ENCODE data around the gene TFPT.

TFPT gene

DNA sequence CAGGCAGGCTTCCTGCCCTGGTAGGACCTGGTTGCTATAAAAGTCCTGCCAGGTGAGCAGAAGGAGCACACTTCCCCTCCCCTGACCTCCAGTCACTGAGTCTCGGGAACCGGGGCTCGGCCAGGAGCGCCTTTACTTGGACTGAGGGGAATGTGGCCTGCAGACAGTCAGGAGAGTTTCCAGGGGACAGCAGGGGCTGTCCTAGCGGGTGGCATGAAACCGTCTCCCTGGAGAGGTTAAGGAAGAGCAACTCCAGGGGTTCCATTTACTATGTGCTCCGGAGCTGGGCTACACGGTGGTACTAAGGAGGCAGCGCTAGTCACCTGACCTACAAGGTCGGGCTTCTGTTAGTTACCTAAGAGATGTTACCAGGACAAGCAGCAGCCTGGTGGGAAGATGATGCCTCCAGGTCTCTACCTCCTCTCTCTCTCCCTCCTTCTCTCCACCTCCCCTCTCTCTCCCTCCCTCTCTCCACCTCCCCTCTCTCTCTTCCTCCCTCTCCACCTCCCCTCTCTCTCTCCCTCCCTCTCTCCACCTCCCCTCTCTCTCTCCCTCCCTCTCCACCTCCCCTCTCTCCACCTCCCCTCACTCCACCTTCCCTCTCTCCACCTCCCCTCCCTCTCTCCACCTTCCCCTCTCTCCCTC, 18.0 kb upstream of the TFPT start:
- peak overlapping the region; percentile 85 for H3K27ac ChIP-seq
- ChIA-PET CTCF (interaction anchor here (0.6 kb wide), 1 partner anchor 25 kb away, joined by 3 read pairs; no protein-coding TSS in a partner anchor), POLR2A (ENCODE audit: low non-redundant PET) (no interaction called here)
- TF ChIP-seq CTCF (conservative IDR thresholded peaks at IDR 0.05; ENCODE audit: low read depth) = no peak
- no peak for DNase-seq (ENCODE audit: low spot score)

GRCh38 chr19:54129617-54129996, 14.2 kb upstream of the TFPT start:
- ChIA-PET CTCF (interaction anchor here (0.6 kb wide), 1 partner anchor 23 kb away, joined by 3 read pairs; no protein-coding TSS in a partner anchor), POLR2A (ENCODE audit: low non-redundant PET) (no interaction called here)
- no peak for DNase-seq (ENCODE audit: low spot score)
- no peak overlapping the region for H3K27ac ChIP-seq
- TF ChIP-seq CTCF (conservative IDR thresholded peaks at IDR 0.05; ENCODE audit: low read depth) = no peak

DNA sequence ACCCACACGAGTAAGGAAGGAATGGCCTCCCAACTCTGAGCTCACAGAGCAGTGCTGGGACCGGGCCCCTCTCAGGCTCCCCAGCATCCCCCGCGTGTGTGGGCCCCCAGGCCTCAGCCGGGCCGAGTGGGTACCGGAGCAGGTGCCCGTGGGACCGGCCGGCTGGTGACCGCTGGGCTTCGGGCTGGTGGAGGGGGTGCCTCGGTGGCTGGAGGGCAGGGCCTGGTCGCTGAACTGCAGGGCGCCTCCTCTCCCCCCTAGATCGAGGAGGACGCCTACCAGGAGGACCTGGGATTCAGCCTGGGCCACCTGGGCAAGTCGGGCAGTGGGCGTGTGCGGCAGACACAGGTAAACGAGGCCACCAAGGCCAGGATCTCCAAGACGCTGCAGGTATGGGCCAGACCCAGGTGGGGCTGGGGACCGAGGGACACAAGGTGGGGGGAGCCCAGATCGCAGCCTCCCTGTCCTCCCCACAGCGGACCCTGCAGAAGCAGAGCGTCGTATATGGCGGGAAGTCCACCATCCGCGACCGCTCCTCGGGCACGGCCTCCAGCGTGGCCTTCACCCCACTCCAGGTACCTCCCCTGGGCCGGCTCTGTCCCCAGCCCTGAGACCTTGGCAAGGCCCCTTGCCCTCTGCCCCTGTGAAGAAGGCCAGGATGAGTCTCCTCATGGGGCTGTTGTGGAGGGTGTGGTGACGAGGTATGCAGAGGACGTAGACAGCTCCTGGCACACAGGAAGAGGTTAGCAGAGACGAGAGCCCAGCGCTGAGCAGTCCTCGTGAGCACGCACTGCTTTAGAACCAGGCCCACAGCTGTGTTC, 13.5 kb upstream of the TFPT start:
- ChIA-PET CTCF (no interaction called here), POLR2A (ENCODE audit: low non-redundant PET) (no interaction called here)
- TF ChIP-seq CTCF (conservative IDR thresholded peaks at IDR 0.05; ENCODE audit: low read depth) = no peak
- DNase-seq (ENCODE audit: low spot score) = no peak
- no peak overlapping the region for H3K27ac ChIP-seq

DNA sequence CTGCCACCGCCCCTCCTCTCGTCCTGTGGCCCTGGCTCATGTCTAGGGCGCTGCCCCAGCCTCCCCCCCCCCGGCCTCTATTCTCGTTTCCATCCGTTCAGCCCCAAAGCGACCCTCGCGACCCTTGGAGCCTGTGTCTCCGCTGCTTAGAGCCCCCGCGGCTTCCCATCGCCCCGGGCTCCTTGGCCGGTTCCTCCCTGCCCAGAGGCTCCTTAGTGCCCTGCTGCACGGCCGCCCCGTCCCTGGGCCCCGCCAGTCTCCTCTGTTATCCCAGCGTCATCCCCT, 12.9 kb upstream of the TFPT start:
- CTCF ChIA-PET = no interaction called here
- TF ChIP-seq CTCF (conservative IDR thresholded peaks at IDR 0.05; ENCODE audit: low read depth) = no peak
- no peak for DNase-seq (ENCODE audit: low spot score)
- POLR2A ChIA-PET (ENCODE audit: low non-redundant PET) = no interaction called here
- no peak overlapping the region for H3K27ac ChIP-seq

GRCh38 chr19:54127688-54128440, 12.4 kb upstream of the TFPT start:
- CTCF ChIA-PET = no interaction called here
- DNase-seq (ENCODE audit: low spot score) = no peak
- no peak for TF ChIP-seq CTCF (conservative IDR thresholded peaks at IDR 0.05; ENCODE audit: low read depth)
- H3K27ac ChIP-seq = no peak overlapping the region
- POLR2A ChIA-PET (ENCODE audit: low non-redundant PET) = interaction anchor here (1.2 kb wide), 1 partner anchor 12 kb away, joined by 3 read pairs; the partner anchor contains the start of genes PRPF31 and TFPT

- DNase-seq (ENCODE audit: low spot score) = no peak
- H3K27ac ChIP-seq = no peak overlapping the region
- TF ChIP-seq CTCF (conservative IDR thresholded peaks at IDR 0.05; ENCODE audit: low read depth) = no peak
- ChIA-PET CTCF (interaction anchor here (0.6 kb wide), 1 partner anchor 16 kb away, joined by 4 read pairs; no protein-coding TSS in a partner anchor), POLR2A (ENCODE audit: low non-redundant PET) (no interaction called here)
These were observed 10.3 kb upstream of the TFPT start for GRCh38 chr19:54125713-54126112.

All from RWPE1 (cell line).